ENCODE data around the gene HPSE.
"Not testable (repeated sequence)": the region's sequence is repeated elsewhere in the genome, so short reads cannot be mapped to it uniquely, and the experiment has no call there.

Gene HPSE

DNA sequence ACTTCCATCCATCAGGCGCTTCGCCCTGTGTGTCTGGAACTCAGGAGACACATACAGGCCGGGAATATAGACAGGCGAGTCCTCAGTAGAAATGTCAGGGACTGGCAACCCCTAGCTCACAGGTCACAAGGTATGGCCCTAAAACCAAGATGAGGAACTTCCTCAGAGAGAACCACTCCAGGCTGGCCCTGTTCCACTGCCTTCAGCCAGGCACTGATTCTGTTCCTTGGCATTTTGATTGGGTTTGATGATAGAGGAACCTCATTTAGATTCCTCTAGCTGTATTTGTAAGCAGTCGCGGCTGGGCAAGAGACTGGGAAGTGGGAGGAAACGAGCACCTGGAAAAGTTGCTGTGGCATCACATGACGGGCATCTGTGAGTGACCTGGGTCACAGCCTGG is 8.1 kb downstream of the HPSE start:
- TF ChIP-seq, protein P1, sequence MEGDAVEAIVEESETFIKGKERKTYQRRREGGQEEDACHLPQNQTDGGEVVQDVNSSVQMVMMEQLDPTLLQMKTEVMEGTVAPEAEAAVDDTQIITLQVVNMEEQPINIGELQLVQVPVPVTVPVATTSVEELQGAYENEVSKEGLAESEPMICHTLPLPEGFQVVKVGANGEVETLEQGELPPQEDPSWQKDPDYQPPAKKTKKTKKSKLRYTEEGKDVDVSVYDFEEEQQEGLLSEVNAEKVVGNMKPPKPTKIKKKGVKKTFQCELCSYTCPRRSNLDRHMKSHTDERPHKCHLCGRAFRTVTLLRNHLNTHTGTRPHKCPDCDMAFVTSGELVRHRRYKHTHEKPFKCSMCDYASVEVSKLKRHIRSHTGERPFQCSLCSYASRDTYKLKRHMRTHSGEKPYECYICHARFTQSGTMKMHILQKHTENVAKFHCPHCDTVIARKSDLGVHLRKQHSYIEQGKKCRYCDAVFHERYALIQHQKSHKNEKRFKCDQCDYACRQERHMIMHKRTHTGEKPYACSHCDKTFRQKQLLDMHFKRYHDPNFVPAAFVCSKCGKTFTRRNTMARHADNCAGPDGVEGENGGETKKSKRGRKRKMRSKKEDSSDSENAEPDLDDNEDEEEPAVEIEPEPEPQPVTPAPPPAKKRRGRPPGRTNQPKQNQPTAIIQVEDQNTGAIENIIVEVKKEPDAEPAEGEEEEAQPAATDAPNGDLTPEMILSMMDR (IDR thresholded peaks at IDR 0.05; ENCODE audit: borderline replicate concordance, control extremely low read depth, extremely low read depth, insufficient read depth, missing control alignments): no peak
- in situ Hi-C loops (cut with MboI; ENCODE audit: low sequenced_read_pairs, unreplicated experiment): no loop called here
- no peak for DNase-seq (ENCODE audit: low spot score)

DNA sequence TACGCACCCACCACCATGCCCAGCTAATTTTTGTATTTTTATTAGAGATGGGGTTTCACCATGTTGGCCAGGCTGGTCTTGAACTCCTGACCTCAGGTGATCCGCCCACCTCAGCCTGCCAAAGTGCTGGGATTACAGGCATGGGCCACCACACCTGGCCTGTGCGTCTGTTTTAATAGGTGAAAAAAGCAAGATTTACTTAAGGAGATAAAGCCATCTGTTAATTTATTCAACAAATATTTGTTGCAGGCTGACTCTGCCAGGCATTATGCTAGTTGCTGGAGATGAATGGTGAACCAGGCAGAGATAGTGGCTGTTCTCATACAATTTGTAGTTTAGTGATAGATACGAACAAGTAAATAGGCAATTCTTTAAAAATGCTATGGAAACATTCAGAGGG is 9.3 kb downstream of the HPSE start:
- DNase-seq (ENCODE audit: low spot score); in situ Hi-C loops (cut with MboI; ENCODE audit: low sequenced_read_pairs, unreplicated experiment): not testable (repeated sequence)

DNA sequence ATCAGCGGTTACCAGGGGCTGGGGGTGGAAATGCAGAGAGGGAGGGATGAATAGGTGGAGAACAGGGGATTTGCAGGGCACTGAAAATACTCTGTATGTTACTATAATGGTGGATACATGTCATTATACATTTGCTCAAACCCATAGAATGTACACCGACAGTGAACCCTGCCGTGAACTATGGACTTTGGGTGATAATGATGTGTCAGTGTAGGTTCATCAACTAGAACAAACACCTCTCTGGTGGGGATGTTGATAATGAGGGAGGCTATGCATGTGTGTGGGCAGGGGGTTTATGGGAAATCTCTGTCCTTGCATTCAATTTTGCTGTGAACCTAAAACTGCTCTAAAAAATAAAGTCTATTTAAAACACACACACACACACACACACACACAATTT is 11.5 kb downstream of the HPSE start:
- TF ChIP-seq, protein P1 (IDR thresholded peaks at IDR 0.05; ENCODE audit: borderline replicate concordance, control extremely low read depth, extremely low read depth, insufficient read depth, missing control alignments): no peak
- no peak for DNase-seq (ENCODE audit: low spot score)
- in situ Hi-C loops (cut with MboI; ENCODE audit: low sequenced_read_pairs, unreplicated experiment): no loop called here

DNA sequence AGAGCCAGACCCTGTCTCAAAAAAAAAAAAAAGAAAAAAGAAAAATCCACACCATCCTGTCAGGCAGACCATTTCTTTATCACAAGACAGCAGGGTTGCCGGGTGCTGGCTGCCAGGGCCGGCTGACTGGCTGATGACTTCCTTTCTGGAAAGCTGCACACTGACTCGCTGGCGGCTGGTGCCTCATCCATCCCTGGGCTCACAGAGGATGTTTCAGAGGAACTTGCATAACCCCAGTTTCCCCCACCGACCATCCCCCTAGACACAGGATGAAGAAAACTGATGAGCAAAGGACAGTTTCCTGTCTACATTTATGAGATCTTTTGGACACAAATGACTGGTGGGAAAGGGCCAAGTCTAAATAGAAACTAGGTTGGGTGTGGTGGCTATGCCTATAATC is 14.1 kb downstream of the HPSE start:
- in situ Hi-C loops (cut with MboI; ENCODE audit: low sequenced_read_pairs, unreplicated experiment): no loop called here
- no peak for DNase-seq (ENCODE audit: low spot score)

DNA sequence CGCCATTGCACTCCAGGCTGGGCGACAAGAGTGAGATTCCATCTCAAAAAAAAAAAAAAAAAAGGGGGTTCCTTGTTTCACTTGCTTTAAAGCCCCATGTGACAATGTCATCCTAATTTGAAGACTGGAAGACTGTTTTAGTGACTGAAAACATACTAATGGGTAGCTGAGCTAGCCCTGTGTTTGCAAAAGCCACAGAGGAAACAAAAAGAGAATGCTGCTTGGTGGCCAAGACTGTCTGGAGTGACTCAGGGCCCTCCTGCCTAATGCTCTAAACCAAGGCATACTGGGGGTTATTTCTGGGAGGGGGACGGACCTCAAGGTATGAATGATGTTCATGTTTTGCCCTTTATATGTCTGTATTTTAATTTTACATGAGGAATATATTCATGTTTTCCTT is 16.0 kb downstream of the HPSE start:
- TF ChIP-seq, protein P1 (IDR thresholded peaks at IDR 0.05; ENCODE audit: borderline replicate concordance, control extremely low read depth, extremely low read depth, insufficient read depth, missing control alignments): no peak
- no peak for DNase-seq (ENCODE audit: low spot score)
- in situ Hi-C loops (cut with MboI; ENCODE audit: low sequenced_read_pairs, unreplicated experiment): no loop called here

More for the DNA sequence above, 14.1 kb downstream of the HPSE start:
- TF ChIP-seq, protein P1 (IDR thresholded peaks at IDR 0.05; ENCODE audit: borderline replicate concordance, control extremely low read depth, extremely low read depth, insufficient read depth, missing control alignments): no peak

DNA sequence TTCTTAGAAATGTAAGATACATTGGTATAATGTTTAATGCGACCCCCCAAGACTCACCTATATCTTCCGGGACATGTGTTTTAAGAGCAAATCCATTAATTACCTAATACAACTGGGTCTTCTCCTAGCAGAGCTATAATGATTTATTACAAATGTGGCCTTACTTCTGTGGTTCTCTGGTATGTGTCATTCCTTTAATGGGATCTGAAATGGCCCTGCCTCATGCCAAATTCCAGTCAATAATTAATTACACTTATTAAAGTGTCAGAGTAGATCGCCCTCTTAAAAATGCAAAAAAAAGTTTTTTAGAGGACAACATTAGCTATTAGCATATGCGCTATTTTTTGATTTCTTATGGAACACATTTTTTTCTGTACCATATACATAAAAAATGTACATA is 17.0 kb downstream of the HPSE start:
- TF ChIP-seq, protein P1 (IDR thresholded peaks at IDR 0.05; ENCODE audit: borderline replicate concordance, control extremely low read depth, extremely low read depth, insufficient read depth, missing control alignments): no peak
- in situ Hi-C loops (cut with MboI; ENCODE audit: low sequenced_read_pairs, unreplicated experiment): no loop called here
- DNase-seq (ENCODE audit: low spot score): no peak

DNA sequence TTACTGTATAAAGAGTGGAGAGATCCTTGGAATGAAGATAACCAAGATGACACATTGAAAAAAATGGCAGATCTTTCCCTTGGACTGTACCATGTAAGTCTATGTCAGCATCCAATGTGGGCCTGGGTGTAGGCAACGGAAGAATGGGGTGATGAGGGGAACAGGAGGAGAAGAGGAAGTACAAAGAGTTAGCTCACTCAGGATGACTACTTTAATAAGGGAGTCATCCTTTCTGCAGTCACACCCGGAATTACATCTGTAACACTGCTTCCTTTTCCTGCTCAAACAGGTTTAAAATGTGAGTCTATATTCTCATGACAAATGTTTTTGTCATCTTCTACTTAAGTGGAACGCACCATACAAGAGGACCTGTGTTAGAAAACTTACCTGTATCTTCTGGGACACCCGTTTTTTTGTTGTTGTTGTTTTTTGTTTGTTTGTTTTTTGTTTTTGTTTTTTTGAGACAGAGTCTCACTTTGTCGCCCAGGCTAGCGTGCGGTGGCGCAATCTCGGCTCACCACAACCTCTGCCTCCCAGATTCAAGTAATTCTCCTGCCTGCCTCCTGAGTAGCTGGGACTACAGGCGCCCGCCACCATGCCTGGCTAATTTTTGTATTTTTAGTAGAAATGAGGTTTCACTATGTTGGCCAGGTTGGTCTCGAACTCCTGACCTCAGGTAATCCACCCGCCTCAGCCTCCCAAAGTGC is 18.0 kb downstream of the HPSE start:
- no peak for DNase-seq (ENCODE audit: low spot score)
- TF ChIP-seq, protein P1 (IDR thresholded peaks at IDR 0.05; ENCODE audit: borderline replicate concordance, control extremely low read depth, extremely low read depth, insufficient read depth, missing control alignments): no peak
- in situ Hi-C loops (cut with MboI; ENCODE audit: low sequenced_read_pairs, unreplicated experiment): no loop called here
